ENCODE measurements around the gene SYT17. TPM values are rescaled to one million over a fixed set of nuclear protein-coding genes. Genes with fewer than 3 reads are reported as not detected.

Gene SYT17
- total RNA-seq, 1 experiment from 2014 or later: 11.8 TPM

DNA sequence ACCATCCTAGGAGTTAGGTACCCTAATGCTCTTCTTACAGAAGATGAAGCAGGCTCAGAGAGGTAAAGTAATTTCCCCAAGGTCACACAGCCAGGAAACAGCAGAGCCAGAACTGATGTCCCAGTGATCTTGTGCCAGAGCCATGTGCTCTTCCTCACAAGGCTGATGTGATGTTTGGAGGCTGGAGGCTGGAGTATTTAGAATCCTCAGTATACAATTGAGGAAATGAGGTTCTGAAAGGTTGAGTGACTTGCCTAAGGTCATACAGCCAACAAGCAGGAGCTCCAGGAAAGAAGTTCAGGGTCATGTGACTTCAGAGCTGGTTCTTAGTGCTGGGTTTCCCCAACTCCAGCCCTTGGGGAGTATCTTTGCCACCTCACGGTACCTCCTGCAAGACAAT is 35.8 kb upstream of the SYT17 start:
- no peaks in the 10 kb centered on the region for H3F3A ChIP-seq (ENCODE audit: low read length, unreplicated experiment)
- H3K79me2 ChIP-seq (ENCODE audit: low read length): no peaks in the 10 kb centered on the region
- H3K27ac ChIP-seq (ENCODE audit: low read length): no peak overlapping the region
- DNase-seq (no peak), ATAC-seq (no peak)
- ChIA-PET POLR2A (ENCODE audit: unreplicated experiment) (no interaction called here), CTCF (no interaction called here)
- H3K4me3 ChIP-seq (ENCODE audit: low read length): no peak overlapping the region
- no peaks in the 10 kb centered on the region for H4K20me1 ChIP-seq (ENCODE audit: low read length)
- BruUV-seq (replicated peaks): no TSS peak
- no peak overlapping the region for H3K9ac ChIP-seq (ENCODE audit: low read length)
- no peaks in the 10 kb centered on the region for H3K9me3 ChIP-seq (ENCODE audit: low read length)
- no peaks in the 10 kb centered on the region for H3K27me3 ChIP-seq (ENCODE audit: low read length)
- TF ChIP-seq, protein P1, sequence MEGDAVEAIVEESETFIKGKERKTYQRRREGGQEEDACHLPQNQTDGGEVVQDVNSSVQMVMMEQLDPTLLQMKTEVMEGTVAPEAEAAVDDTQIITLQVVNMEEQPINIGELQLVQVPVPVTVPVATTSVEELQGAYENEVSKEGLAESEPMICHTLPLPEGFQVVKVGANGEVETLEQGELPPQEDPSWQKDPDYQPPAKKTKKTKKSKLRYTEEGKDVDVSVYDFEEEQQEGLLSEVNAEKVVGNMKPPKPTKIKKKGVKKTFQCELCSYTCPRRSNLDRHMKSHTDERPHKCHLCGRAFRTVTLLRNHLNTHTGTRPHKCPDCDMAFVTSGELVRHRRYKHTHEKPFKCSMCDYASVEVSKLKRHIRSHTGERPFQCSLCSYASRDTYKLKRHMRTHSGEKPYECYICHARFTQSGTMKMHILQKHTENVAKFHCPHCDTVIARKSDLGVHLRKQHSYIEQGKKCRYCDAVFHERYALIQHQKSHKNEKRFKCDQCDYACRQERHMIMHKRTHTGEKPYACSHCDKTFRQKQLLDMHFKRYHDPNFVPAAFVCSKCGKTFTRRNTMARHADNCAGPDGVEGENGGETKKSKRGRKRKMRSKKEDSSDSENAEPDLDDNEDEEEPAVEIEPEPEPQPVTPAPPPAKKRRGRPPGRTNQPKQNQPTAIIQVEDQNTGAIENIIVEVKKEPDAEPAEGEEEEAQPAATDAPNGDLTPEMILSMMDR (conservative IDR thresholded peaks at IDR 0.05; ENCODE audit: low read depth, low read length): no peak
- TF ChIP-seq EZH2 (IDR thresholded peaks at IDR 0.05; ENCODE audit: low read length, unreplicated experiment): no peak
- no peak for TF ChIP-seq EZH2phosphoT487 (IDR thresholded peaks at IDR 0.05; ENCODE audit: borderline replicate concordance, low read length)
- no peaks in the 10 kb centered on the region for H3K9me2 ChIP-seq (replicated peaks; ENCODE audit: low read length)
- H2AFZ ChIP-seq (ENCODE audit: low read length): no peak overlapping the region
- no peaks in the 10 kb centered on the region for H3K36me3 ChIP-seq (ENCODE audit: low read depth, low read length)
- H3K4me1 ChIP-seq (ENCODE audit: insufficient read depth, low read length): peaks cover 41% of the 10 kb centered on the region
- H3K4me2 ChIP-seq (ENCODE audit: low read length): no peak overlapping the region
- intact Hi-C loops (cut with micrococcal nuclease): no loop called here

DNA sequence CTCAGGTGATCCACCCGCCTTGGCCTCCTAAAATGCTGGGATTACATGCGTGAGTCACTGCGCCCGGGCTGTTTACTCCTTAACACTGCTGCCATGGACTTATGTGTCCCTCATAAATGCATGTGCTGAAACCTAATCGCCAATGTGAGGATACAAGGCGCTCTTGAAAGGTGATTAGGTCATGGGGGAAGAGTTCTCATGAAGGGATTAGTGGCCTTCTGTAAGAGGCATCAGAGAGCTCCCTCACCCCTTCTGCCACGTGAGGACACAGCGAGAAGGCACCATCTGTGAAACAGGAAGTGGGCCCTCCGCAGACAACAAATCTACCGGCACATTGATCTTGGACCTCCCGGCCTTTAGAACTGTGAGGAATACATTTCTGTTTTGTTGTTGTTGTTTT is 35.1 kb upstream of the SYT17 start:
- ATAC-seq (no peak), DNase-seq (no peak)
- peaks cover 4% of the 10 kb centered on the region for H3F3A ChIP-seq (ENCODE audit: low read length, unreplicated experiment)
- no peak overlapping the region for H3K9ac ChIP-seq (ENCODE audit: low read length)
- peaks cover 47% of the 10 kb centered on the region for H3K4me1 ChIP-seq (ENCODE audit: insufficient read depth, low read length)
- intact Hi-C loops (cut with micrococcal nuclease): no loop called here
- no peaks in the 10 kb centered on the region for H3K36me3 ChIP-seq (ENCODE audit: low read depth, low read length)
- H3K9me3 ChIP-seq (ENCODE audit: low read length): no peaks in the 10 kb centered on the region
- no peak for TF ChIP-seq EZH2phosphoT487 (IDR thresholded peaks at IDR 0.05; ENCODE audit: borderline replicate concordance, low read length)
- no peak for TF ChIP-seq EZH2 (IDR thresholded peaks at IDR 0.05; ENCODE audit: low read length, unreplicated experiment)
- TF ChIP-seq, protein P1 (conservative IDR thresholded peaks at IDR 0.05; ENCODE audit: low read depth, low read length): no peak
- no peak overlapping the region for H3K27ac ChIP-seq (ENCODE audit: low read length)
- no peak overlapping the region for H3K4me3 ChIP-seq (ENCODE audit: low read length)
- no peaks in the 10 kb centered on the region for H3K9me2 ChIP-seq (replicated peaks; ENCODE audit: low read length)
- H3K27me3 ChIP-seq (ENCODE audit: low read length): no peaks in the 10 kb centered on the region
- BruUV-seq (replicated peaks): no TSS peak
- POLR2A ChIA-PET (ENCODE audit: unreplicated experiment): no interaction called here
- no peaks in the 10 kb centered on the region for H4K20me1 ChIP-seq (ENCODE audit: low read length)
- no peaks in the 10 kb centered on the region for H3K79me2 ChIP-seq (ENCODE audit: low read length)
- no peak overlapping the region for H3K4me2 ChIP-seq (ENCODE audit: low read length)
- CTCF ChIA-PET: no interaction called here
- no peak overlapping the region for H2AFZ ChIP-seq (ENCODE audit: low read length)

DNA sequence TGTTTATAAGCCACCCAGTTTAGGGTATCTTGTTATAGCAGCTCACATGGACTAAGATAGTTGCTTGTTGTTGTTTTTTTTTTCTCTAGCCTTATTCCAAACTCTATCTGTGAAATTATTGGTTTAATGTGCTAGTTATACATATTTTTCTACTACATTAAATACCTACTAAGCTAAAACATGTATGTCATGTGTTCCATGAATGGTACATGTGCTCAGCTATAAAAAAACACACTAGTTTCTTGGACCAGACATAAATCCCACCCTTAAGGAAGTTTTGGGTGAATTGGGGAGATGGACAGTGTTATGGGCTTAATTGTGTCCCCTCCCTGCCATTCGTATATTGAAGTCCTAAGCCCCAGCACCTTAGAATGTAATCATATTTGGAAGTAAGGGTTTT is 34.4 kb upstream of the SYT17 start:
- ChIA-PET POLR2A (ENCODE audit: unreplicated experiment) (no interaction called here), CTCF (no interaction called here)
- no peaks in the 10 kb centered on the region for H3K9me3 ChIP-seq (ENCODE audit: low read length)
- no peak overlapping the region for H3K27ac ChIP-seq (ENCODE audit: low read length)
- no peak overlapping the region for H3K9ac ChIP-seq (ENCODE audit: low read length)
- no peak for ATAC-seq
- no peaks in the 10 kb centered on the region for H3K36me3 ChIP-seq (ENCODE audit: low read depth, low read length)
- no peaks in the 10 kb centered on the region for H3K27me3 ChIP-seq (ENCODE audit: low read length)
- H3K4me1 ChIP-seq (ENCODE audit: insufficient read depth, low read length): peaks cover 54% of the 10 kb centered on the region
- H3K4me2 ChIP-seq (ENCODE audit: low read length): no peak overlapping the region
- no peak for DNase-seq
- BruUV-seq (replicated peaks): no TSS peak
- no peaks in the 10 kb centered on the region for H3K79me2 ChIP-seq (ENCODE audit: low read length)
- no peaks in the 10 kb centered on the region for H3K9me2 ChIP-seq (replicated peaks; ENCODE audit: low read length)
- TF ChIP-seq, protein P1 (conservative IDR thresholded peaks at IDR 0.05; ENCODE audit: low read depth, low read length): no peak
- TF ChIP-seq EZH2 (IDR thresholded peaks at IDR 0.05; ENCODE audit: low read length, unreplicated experiment): no peak
- no peak for TF ChIP-seq EZH2phosphoT487 (IDR thresholded peaks at IDR 0.05; ENCODE audit: borderline replicate concordance, low read length)
- H4K20me1 ChIP-seq (ENCODE audit: low read length): no peaks in the 10 kb centered on the region
- peaks cover 4% of the 10 kb centered on the region for H3F3A ChIP-seq (ENCODE audit: low read length, unreplicated experiment)
- intact Hi-C loops (cut with micrococcal nuclease): no loop called here
- no peak overlapping the region for H2AFZ ChIP-seq (ENCODE audit: low read length)
- H3K4me3 ChIP-seq (ENCODE audit: low read length): no peak overlapping the region
